GM12874 (cell line): Measurements from ENCODE around the gene HAUS7.
A peak's percentile ranks its signal among the peaks of the same experiment; 100 is the strongest.

Source experiments
- CTCF ChIP-seq: IDR thresholded peaks from 2 replicates; pipeline ENCODE4 v1.5.1; 2011; ENCODE audit warnings: low read depth, mild to moderate bottlenecking, control low read depth, low read length, moderate library complexity; ENCODE audit not compliant: insufficient read depth

HAUS7 gene

GRCh38 chrX:153475751-153476281 is 5.4 kb upstream of the HAUS7 start:
- TF ChIP-seq CTCF: no peak

GRCh38 chrX:153475271-153475670 is 4.9 kb upstream of the HAUS7 start:
- no peak for TF ChIP-seq CTCF

DNA sequence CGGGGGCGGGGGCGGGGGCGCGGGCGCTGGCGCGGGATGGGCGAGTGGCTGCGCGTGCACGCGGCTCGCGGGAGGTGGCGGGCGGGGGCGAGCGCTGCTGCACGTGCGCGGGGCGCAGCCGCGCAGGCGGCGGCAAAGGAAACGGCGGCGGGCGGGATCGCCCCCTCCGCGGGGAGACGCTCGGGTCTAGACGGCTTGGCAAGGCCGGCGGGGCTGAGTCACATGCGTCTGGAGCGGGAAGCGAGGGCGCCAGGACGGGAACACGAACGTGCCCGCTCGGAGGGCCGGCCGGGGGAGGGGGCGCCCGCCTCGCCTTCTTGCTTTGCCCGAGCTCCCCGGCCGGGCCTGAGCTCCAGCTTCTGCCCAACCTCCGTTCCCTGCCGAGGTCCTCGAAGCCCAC is 4.3 kb upstream of the HAUS7 start:
- no peak for TF ChIP-seq CTCF

- TF ChIP-seq CTCF: no peak
Measured at GRCh38 chrX:153474266-153474665, 3.9 kb upstream of the HAUS7 start.

GRCh38 chrX:153473126-153473525 is 2.8 kb upstream of the HAUS7 start:
- no peak for TF ChIP-seq CTCF

- TF ChIP-seq CTCF: no peak
Measured at GRCh38 chrX:153471663-153472280, 1.4 kb upstream of the HAUS7 start.

GRCh38 chrX:153469811-153470410 is 465 bp downstream of the HAUS7 start:
- peak; percentile 6; the same call in 1 of the 2 replicates for TF ChIP-seq CTCF
